Thyroid gland (tissue), 4 donors: ENCODE results near the gene SERINC2. TPM values are rescaled to one million over a fixed set of nuclear protein-coding genes. Genes with fewer than 3 reads are reported as not detected.

Experiments used
- DNase-seq, 2 donors: peaks; one replicate each; pipeline ENCODE4 v3.0.0-alpha.2; 2019
- H3K27ac ChIP-seq, 3 donors: fragments of 200-600 bp; sonication (generic); 1 replicate in 2 of 3; 2 replicates in 1 of 3; pipeline ENCODE4 v1.5.1; 2016 to 2019; ENCODE audit warnings: mild to moderate bottlenecking in 1 of 3, moderate library complexity in 1 of 3
- H3K27me3 ChIP-seq: fragments of 200-600 bp; sonication (generic); one replicate; pipeline ENCODE4 v1.5.1; 2019
- H3K36me3 ChIP-seq, 2 donors: fragments of 200-600 bp; sonication (generic); one replicate each; pipeline ENCODE4 v1.5.1; 2016 to 2019
- H3K4me1 ChIP-seq, 2 donors: fragments of 200-600 bp; sonication (generic); one replicate each; pipeline ENCODE4 v1.5.1; 2017 to 2019
- H3K4me3 ChIP-seq, 3 donors: fragments of 200-600 bp; sonication (generic); replicated peaks in 1 of 3; 1 replicate in 2 of 3; 2 replicates in 1 of 3; pipeline ENCODE4 v1.5.1; 2016; ENCODE audit warnings: mild to moderate bottlenecking in 1 of 3
- H3K9me3 ChIP-seq: fragments of 200-600 bp; sonication (generic); one replicate; pipeline ENCODE4 v1.5.1; 2017
- POLR2A ChIP-seq, 2 donors: fragments of 450-650 bp; IDR thresholded peaks; one replicate each; pipeline ENCODE4 v1.6.1; 2017; ENCODE audit warnings: antibody characterized with exemption in 2 of 2, mild to moderate bottlenecking in 2 of 2, moderate library complexity in 1 of 2
- WGBS, 2 donors: methylation state at CpG; one replicate each; pipeline ENCODE4 v1.1.5; 2017; 5-methylcytosine and 5-hydroxymethylcytosine counted together
- intact Hi-C: fragments of 100-400 bp; cut with DNase I; formaldehyde crosslinking; loops from one replicate; pipeline ENCODE4 v1.15.1; 2023
- total RNA-seq, 4 donors: library from RNA; depleted of rRNA; stranded (reverse); fragments of >200 nt; gene quantifications; one replicate each; pipeline ENCODE4 v1.2.3, GENCODE V29; 2016
- TF ChIP-seq, protein P1 (sequence below), 6 experiments: fragments of 200-600 bp in 3 of 6; fragments of 450-650 bp in 3 of 6; sonication (generic) in 3 of 6; IDR thresholded peaks; one replicate each; pipeline ENCODE4 v1.5.1; 2016 to 2019; ENCODE audit warnings: antibody characterized with exemption in 6 of 6, mild to moderate bottlenecking in 2 of 6, inconsistent platforms in 1 of 6, moderate library complexity in 1 of 6

Gene SERINC2
- total RNA-seq, 4 donors from 2014 or later: 28.9 to 57.7 (median 37.7) TPM

DNA sequence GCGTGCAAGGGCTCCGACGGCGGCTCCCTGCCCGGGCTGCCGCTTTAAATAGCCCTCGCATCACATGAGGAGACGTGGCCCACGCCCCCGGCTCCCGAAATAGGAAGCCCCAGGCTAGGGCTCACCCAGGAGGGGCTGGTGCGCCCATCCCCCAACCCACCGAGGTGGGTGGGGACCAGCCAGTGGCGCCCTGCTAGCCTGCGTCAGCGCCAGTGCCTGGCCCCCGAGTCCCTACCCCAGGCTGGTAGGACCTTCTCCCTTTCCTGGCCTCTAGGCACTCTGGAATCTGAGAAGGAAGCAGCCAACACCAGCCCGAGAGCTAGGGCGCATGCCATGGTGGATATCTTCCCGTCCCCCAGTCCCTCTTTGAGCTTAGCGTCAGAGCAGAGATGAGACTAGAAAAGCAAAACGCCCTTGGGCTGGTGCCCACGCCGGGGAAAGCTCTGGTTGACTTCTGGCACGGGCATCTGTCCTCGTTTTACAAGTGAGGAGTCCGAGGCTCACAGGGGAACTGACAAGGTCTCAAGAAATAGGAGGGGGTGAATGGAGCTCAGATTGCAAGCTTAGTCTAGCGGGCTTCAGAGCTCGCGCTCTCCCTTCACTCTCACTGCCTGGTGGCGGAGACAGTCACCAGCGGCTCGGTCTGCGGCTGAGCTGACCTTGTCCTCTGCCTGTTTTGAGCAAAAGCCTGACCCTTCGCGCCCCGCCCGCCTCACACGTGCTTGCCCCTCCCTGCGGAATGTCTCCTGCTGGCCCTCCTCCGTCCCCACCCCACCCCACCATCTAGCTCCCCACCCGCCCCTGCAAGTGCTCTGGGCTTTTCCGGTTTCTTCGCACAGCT is 39.7 kb upstream of the SERINC2 start, which contains the start of gene FABP3:
TSS of gene FABP3 (minus strand) at position 21 of the 841 bp plus-strand sequence. CDS start 62 bp downstream, outside the sequence.
- Histone ChIP-seq H3K4me1 (peaks cover 38 to 56% of the 10 kb centered on the region in 2 donors), H3K4me3 (peak within 1 kb of the TSS in 1 of 3 donors; percentile 31), H3K27ac (peak within 1 kb of the TSS; percentile 91 to 99 (median 96)), H3K9me3 (no peaks in the 10 kb centered on the region), H3K36me3 (no peaks in the 10 kb centered on the region), H3K27me3 (no peaks in the 10 kb centered on the region)
- 6 to 9% methylated on average over 35 to 41 of the region's 44 CpGs for WGBS, 2 donors
- intact Hi-C loops: no loop called here
- TF ChIP-seq, protein P1, sequence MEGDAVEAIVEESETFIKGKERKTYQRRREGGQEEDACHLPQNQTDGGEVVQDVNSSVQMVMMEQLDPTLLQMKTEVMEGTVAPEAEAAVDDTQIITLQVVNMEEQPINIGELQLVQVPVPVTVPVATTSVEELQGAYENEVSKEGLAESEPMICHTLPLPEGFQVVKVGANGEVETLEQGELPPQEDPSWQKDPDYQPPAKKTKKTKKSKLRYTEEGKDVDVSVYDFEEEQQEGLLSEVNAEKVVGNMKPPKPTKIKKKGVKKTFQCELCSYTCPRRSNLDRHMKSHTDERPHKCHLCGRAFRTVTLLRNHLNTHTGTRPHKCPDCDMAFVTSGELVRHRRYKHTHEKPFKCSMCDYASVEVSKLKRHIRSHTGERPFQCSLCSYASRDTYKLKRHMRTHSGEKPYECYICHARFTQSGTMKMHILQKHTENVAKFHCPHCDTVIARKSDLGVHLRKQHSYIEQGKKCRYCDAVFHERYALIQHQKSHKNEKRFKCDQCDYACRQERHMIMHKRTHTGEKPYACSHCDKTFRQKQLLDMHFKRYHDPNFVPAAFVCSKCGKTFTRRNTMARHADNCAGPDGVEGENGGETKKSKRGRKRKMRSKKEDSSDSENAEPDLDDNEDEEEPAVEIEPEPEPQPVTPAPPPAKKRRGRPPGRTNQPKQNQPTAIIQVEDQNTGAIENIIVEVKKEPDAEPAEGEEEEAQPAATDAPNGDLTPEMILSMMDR (IDR thresholded peaks at IDR 0.05): peak in 1 of 6 experiments; percentile 18
- peak; percentile 70 to 94 for TF ChIP-seq POLR2A (IDR thresholded peaks at IDR 0.05)
- DNase-seq: peak; percentile 96

DNA sequence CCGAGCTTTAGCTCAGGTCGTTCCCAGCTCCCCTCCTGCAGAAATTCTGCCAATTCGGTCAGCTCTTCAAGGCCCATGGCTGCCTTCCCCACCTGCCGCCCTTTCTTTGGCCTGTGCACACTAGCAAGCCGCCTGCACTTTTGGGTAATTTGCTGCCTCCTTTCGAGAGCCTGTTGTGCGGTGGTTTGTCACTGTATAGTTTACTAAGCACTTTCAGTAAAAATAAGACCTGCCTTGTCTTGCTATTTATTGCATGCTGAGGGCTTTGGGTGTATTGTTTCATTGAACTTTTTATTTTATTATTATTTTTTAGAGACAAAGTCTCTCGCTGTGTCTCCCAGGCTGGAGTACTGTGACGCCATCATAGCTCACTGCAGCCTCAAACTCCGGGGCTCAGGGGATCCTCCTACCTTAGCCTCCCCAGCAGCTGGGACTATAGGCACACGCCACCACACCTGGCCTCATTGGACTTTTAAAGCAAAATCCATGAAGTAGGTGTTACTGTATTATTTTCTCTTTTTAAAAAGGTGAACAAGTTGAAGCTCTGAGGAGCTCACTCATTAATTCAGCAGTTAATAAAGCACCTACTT is 39.0 kb upstream of the SERINC2 start:
- DNase-seq: no peak
- Histone ChIP-seq H3K4me1 (peaks cover 31 to 49% of the 10 kb centered on the region in 2 donors), H3K27me3 (no peaks in the 10 kb centered on the region), H3K27ac (peak overlapping the region; percentile 91 to 99 (median 96)), H3K36me3 (no peaks in the 10 kb centered on the region), H3K9me3 (no peaks in the 10 kb centered on the region), H3K4me3 (peak overlapping the region in 1 of 3 donors; percentile 31)
- 35% methylated on average over 11 of the region's 11 CpGs for WGBS, 2 donors
- intact Hi-C loops: no loop called here
- TF ChIP-seq, protein P1 (IDR thresholded peaks at IDR 0.05): no peak
- TF ChIP-seq POLR2A (IDR thresholded peaks at IDR 0.05): no peak

DNA sequence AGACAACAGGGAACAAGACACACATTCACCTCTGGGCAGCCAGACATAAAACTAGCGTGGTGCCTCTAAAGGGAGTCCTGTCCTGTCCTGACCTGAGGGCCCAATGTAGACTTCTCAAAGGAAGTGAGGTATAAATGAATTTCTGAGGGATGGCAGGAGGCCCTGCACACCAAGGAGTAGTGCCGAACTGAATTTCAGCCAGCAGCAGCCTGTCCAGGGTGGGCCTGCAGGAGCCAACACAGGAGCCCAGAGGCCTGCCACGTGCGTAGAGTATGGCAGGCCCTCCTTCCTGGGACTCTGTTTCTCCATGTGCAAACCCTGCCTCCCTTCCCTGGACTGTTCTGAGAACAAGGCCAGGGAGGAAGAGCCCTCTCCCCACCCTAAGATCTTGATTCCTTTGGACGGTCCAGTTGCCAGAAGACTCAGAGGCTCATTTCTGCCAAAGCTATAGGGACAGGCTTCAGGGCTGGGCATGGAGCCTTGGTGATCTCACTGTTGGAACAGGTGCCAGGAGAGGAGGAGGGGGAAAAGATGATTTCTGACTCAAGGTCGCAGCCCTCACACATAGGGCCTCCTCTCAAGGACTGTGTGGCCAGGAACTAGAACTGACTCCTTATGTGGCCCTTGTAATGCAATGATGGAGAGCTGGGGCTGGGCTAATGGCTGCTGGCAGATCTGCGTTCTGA is 38.4 kb upstream of the SERINC2 start:
- peak; percentile 64 to 73 for DNase-seq
- no peaks in the 10 kb centered on the region for H3K9me3 ChIP-seq
- H3K4me1 ChIP-seq: peaks cover 24 to 42% of the 10 kb centered on the region in 2 donors
- 73% methylated on average over 7 of the region's 7 CpGs for WGBS, 2 donors
- H3K27me3 ChIP-seq: no peaks in the 10 kb centered on the region
- intact Hi-C loops: no loop called here
- no peak for TF ChIP-seq POLR2A (IDR thresholded peaks at IDR 0.05)
- TF ChIP-seq, protein P1 (IDR thresholded peaks at IDR 0.05): no peak
- no peak overlapping the region for H3K4me3 ChIP-seq
- H3K27ac ChIP-seq: peak overlapping the region; percentile 91 to 99 (median 96)
- no peaks in the 10 kb centered on the region for H3K36me3 ChIP-seq

DNA sequence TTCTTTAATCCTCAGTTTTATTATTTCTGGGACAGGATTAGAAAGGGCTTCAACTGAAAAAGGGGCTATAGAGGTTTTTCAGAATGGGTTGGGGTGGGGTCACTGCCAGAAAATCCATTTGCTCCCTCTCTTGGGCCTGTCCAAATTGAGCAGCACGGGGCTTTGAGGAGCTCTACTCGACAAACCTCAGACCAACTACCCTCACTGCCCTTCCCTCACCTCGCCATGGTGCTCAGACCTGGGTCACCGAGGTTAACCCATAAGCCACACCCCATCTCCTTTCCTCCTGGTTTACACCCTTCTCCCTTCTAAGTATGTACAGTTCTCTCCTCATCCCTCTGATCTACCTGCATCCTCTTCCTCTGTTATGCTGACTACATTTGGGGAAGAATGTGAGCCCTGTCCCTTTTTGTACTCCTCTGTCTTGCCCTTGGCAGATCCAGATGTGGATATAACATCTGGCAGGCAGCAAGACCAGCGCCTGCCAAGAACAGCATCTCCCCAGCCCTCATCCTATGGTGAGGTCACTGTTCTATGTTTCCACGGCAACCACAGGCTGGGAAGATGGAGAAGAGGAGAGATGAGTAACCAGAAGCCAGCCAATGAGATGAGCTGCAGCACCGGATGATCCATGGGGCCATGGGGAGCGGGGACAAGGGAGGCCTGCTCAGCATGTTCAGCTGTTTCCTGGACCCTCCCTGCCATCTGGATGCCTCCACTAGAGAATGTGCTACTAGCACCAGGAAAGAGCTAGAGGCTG is 36.5 kb upstream of the SERINC2 start:
- no peak overlapping the region for H3K27ac ChIP-seq
- H3K36me3 ChIP-seq: no peaks in the 10 kb centered on the region
- no peak for DNase-seq
- WGBS, 2 donors: 65 to 77% methylated on average over 8 of the region's 8 CpGs
- H3K4me1 ChIP-seq: peaks cover 22 to 35% of the 10 kb centered on the region in 2 donors
- TF ChIP-seq, protein P1 (IDR thresholded peaks at IDR 0.05): no peak
- TF ChIP-seq POLR2A (IDR thresholded peaks at IDR 0.05): no peak
- intact Hi-C loops: no loop called here
- H3K27me3 ChIP-seq: no peaks in the 10 kb centered on the region
- no peaks in the 10 kb centered on the region for H3K9me3 ChIP-seq
- H3K4me3 ChIP-seq: no peak overlapping the region
